ENCODE data around the gene MSX1.

DNA sequence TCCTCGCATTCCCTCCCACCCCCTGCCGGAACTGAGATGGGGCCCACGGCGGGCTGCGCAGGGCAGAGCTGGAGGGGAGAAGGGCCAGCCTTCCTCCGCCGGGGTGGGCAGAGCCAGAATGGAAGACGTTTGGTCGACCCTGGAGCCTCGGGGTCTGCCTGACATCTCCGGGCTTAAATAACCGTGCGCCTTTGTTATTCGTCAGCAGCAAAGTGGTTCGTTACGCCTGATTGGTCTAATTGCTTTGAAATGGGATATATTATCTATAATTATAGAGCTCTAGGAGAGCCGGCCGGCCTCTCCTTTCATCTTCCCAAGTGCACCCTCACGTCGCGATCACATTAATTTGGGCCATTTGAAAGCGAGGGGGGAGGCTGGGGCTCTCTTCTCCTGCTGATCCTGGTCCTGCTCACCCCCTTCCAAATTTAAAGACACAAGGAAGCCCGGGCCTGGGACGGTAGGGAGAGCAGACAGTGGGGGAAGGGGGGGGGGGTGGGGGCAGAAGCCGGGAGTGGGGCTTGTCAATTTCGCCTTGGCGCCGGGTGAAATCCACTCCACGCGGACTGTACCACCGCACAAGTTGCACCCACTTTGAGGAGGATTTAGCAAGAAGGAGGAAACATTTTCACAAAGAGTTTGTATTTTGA is 4.7 kb upstream of the MSX1 start:
- no peak for TF ChIP-seq POLR2A (IDR thresholded peaks at IDR 0.05)
- TF ChIP-seq, protein P1, sequence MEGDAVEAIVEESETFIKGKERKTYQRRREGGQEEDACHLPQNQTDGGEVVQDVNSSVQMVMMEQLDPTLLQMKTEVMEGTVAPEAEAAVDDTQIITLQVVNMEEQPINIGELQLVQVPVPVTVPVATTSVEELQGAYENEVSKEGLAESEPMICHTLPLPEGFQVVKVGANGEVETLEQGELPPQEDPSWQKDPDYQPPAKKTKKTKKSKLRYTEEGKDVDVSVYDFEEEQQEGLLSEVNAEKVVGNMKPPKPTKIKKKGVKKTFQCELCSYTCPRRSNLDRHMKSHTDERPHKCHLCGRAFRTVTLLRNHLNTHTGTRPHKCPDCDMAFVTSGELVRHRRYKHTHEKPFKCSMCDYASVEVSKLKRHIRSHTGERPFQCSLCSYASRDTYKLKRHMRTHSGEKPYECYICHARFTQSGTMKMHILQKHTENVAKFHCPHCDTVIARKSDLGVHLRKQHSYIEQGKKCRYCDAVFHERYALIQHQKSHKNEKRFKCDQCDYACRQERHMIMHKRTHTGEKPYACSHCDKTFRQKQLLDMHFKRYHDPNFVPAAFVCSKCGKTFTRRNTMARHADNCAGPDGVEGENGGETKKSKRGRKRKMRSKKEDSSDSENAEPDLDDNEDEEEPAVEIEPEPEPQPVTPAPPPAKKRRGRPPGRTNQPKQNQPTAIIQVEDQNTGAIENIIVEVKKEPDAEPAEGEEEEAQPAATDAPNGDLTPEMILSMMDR (IDR thresholded peaks at IDR 0.05): no peak

Measured in ovary (tissue), 3 donors.